ENCODE measurements around the gene GCLM. TPM values are rescaled to one million over a fixed set of nuclear protein-coding genes. Genes with fewer than 3 reads are reported as not detected.
A peak's percentile ranks its signal among the peaks of the same experiment; 100 is the strongest.

The GCLM gene
- total and polyA plus RNA-seq, 9 of the 15 experiments (the other 6 are each of a cell fraction or from before 2014, with no cell fraction given) = 9.3 to 71.6 (median 24.5) TPM

- TF ChIP-seq THRB (CRISPR knock-in tag; conservative IDR thresholded peaks at IDR 0.05) (peak; percentile 50; the same call in 1 of the 2 replicates), TCF15 (CRISPR knock-in tag; IDR thresholded peaks at IDR 0.05) (no peak), POLR2H (tag; IDR thresholded peaks at IDR 0.05; ENCODE audit: low read depth) (peak; percentile 99), KLF6 (CRISPR knock-in tag; IDR thresholded peaks at IDR 0.05; ENCODE audit: borderline replicate concordance) (no peak), THAP7 (CRISPR knock-in tag; IDR thresholded peaks at IDR 0.05) (no peak), ATF3 (IDR thresholded peaks at IDR 0.05) (no peak), ATF3 (CRISPR knock-in tag; conservative IDR thresholded peaks at IDR 0.05) (peak; percentile 70; the same call in 1 of the 2 replicates), RFX5 (IDR thresholded peaks at IDR 0.05; ENCODE audit: low read depth, low read length) (peak; percentile 67; the same call in 1 of the 2 replicates), FOXO4 (CRISPR knock-in tag; IDR thresholded peaks at IDR 0.05) (no peak), CBFB (CRISPR knock-in tag; IDR thresholded peaks at IDR 0.05) (no peak; the same call in 1 of the 2 replicates), ILF3 (IDR thresholded peaks at IDR 0.05; ENCODE audit: borderline replicate concordance) (no peak), PCBP2 (IDR thresholded peaks at IDR 0.05; ENCODE audit: low read depth, low read length, poor library complexity, severe bottlenecking) (no peak), POLR3A (IDR thresholded peaks at IDR 0.05; ENCODE audit: borderline replicate concordance, extremely low read depth, insufficient read depth, insufficient read length) (peak; percentile 96), NR3C1 (CRISPR knock-in tag; IDR thresholded peaks at IDR 0.05) (0 out of 2 replicates have a peak, but pooled peaks have one; percentile 34), ZSCAN29 (IDR thresholded peaks at IDR 0.05) (0 out of 2 replicates have a peak, but pooled peaks have one; percentile 40), CTBP1 (IDR thresholded peaks at IDR 0.05; ENCODE audit: borderline replicate concordance) (peak; percentile 95), CSDE1 (IDR thresholded peaks at IDR 0.05) (peak in 1 of 2 experiments; percentile 65; a peak in 2 of 4 replicates), RFX7 (CRISPR knock-in tag; IDR thresholded peaks at IDR 0.05) (no peak), ZNF174 (CRISPR knock-in tag; IDR thresholded peaks at IDR 0.05) (no peak), MIER1 (IDR thresholded peaks at IDR 0.05; ENCODE audit: low read depth) (no peak), HLTF (IDR thresholded peaks at IDR 0.05) (peak; percentile 89; the same call in 1 of the 2 replicates), ZC3H8 (IDR thresholded peaks at IDR 0.05) (0 out of 2 replicates have a peak, but pooled peaks have one; percentile 56), BRD4 (IDR thresholded peaks at IDR 0.05) (peak; percentile 72)
Measured at GRCh38 chr1:93846992-93847810, 62.0 kb downstream of the GCLM start (continued).

All from K562 (cell line).